Prostate gland (tissue), 2 donors: ENCODE data around the gene TSHZ3.

ENCODE experiments used
- POLR2A ChIP-seq: fragments of 450-650 bp; IDR thresholded peaks from one replicate; pipeline ENCODE4 v1.6.1; 2016; ENCODE audit warnings: antibody characterized with exemption, mild to moderate bottlenecking
- POLR2AphosphoS5 ChIP-seq: sonication (generic); formaldehyde crosslinking; IDR thresholded peaks from one replicate; pipeline ENCODE4 v1.6.1; 2017; ENCODE audit warnings: antibody characterized with exemption
- TF ChIP-seq, protein P1 (sequence below), 4 experiments: fragments of 200-600 bp in 2 of 4; fragments of 450-650 bp in 2 of 4; sonication (generic) in 2 of 4; IDR thresholded peaks; 1 replicate in 3 of 4; 2 replicates in 1 of 4; pipeline ENCODE4 v1.5.1; 2016 to 2019; ENCODE audit warnings: antibody characterized with exemption in 4 of 4, mild to moderate bottlenecking in 2 of 4, moderate library complexity in 2 of 4

DNA sequence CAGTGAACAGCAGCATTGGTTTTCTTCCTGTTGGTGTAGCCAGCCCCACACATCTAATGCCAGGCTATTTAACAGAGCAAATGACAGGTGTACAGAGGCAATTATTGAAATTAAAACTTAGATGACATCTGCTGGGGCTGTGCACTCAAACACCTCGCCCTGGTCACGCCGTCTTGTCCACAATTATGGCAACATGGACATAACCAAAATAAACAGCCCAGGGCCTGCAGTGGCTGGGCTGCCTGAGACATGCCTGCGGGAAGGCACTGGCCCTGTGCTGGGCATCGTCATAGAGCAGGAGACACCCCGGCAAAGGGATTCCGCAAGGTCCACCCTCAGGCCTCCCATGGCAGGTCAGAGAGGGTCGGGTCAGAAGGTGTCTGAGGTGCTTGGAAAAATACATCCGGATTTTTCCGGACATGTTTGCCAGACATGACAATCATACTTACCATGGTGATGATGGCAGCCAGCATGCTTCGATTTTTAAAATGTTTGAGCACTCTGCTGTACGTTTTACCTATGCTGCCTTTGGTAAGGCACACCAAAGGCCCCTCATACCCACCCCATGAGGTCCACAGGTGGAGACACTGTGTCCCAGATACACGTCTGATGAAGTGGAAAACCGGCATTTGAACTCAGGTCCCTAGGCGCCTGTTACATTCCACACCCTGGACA lies 47.8 kb downstream of the TSHZ3 start:
- TF ChIP-seq POLR2A (no peak), POLR2AphosphoS5 (no peak)
- TF ChIP-seq, protein P1, sequence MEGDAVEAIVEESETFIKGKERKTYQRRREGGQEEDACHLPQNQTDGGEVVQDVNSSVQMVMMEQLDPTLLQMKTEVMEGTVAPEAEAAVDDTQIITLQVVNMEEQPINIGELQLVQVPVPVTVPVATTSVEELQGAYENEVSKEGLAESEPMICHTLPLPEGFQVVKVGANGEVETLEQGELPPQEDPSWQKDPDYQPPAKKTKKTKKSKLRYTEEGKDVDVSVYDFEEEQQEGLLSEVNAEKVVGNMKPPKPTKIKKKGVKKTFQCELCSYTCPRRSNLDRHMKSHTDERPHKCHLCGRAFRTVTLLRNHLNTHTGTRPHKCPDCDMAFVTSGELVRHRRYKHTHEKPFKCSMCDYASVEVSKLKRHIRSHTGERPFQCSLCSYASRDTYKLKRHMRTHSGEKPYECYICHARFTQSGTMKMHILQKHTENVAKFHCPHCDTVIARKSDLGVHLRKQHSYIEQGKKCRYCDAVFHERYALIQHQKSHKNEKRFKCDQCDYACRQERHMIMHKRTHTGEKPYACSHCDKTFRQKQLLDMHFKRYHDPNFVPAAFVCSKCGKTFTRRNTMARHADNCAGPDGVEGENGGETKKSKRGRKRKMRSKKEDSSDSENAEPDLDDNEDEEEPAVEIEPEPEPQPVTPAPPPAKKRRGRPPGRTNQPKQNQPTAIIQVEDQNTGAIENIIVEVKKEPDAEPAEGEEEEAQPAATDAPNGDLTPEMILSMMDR (IDR thresholded peaks at IDR 0.05): no peak
